ENCODE results near the gene GTPBP3.

The GTPBP3 gene

DNA sequence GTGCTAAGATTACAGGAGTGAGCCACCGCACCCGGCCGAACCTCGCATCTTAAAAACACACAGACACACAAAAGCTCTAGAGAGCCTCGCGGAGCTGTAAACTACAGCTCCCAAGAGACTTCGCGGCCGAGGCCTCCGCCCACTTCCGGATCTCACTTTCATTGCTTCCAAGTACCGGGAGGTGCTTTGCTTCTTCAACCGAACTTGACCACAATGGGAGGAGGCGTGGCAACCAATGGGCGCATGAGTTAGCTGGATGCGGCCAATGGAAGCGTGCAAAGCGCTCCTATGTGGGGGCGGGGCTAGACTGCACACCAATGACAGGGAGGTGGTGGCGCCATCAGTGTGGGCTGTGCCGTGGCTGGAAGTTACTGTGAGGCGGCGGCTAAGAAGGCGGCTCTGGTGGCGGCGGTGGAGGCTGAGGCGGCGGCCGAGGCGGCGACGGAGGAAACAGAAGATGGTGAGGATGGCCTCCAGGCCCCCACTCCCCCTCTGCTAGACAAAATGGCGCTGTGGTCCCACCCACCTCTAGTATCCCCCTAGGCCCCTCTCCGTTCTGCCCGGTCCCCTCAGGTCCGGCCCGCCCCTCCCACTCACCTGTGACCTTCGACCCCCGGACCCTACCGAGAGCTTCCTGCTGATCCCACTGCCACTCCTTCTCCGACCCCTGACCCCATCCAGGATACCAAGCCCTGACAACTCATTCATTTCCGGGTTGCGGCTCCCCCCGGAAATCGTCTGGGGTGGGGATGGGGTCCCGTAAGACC is 28.0 kb upstream of the GTPBP3 start, which contains the start of gene DDA1:
TSS of gene DDA1 (plus strand) at position 366 of the 767 bp plus-strand sequence. CDS start at position 458, 92 bp downstream.
- DNase-seq (ENCODE audit: low read depth) = peak; percentile 99

DNA sequence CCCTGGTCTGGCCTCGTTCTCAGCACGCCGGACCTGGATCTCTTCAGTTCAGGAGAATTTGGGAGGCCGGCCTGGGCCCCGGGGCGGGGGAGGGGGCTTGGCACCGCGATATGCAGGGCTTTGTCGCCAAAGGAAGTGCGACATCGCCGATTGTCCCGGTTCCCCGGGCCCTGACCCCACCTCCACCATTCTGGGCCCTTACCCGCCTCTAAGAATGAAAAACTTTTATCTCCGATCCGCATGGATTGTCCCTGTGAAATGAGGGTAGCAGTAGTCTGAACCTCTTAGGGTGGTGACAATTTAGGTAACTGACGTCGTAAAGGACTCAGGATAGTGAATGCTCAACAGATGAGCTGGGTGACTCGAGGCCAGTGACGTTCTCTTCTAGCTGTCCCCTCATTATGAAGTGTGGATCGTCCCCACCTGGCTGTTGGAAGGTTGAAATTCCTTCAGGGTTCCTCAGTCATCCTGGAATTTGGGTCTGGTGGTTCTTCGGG is 27.3 kb upstream of the GTPBP3 start:
- no peak for DNase-seq (ENCODE audit: low read depth)

DNA sequence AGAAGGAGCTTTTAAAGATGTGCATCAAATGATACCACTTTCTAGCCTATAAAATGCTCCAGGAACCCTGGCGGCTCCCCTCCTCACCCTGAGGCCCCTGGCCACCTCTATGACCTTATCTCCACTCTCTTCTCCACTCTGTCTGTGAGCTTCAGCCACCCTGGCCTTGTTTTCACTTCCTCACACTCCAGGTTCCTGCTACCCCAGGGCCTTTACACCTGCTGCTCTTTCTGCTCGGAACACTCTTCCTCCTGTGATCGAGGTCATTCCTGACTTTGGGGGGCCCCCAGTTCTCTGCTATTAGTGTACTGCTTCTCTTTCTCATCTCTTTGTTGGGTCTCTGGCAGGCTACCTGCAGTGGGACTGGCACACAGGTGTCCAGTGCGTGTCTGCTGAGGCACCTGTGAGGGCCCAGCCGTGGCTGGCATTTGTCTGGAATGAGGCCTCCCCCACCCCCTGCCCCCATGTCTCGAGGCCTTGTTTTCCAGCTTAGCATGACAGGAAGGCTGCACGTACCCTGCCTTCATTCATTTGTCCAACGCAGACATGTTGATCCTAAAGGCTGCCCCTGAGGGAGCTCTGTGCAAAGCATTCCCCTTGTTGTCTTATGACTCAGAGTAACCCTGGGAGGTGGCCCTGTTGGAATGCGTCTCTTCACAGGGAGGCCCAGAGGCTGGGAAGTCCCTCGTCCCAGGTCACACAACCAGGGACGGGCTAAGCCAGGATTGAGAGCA is 25.7 kb upstream of the GTPBP3 start:
- no peak for DNase-seq (ENCODE audit: low read depth)

DNA sequence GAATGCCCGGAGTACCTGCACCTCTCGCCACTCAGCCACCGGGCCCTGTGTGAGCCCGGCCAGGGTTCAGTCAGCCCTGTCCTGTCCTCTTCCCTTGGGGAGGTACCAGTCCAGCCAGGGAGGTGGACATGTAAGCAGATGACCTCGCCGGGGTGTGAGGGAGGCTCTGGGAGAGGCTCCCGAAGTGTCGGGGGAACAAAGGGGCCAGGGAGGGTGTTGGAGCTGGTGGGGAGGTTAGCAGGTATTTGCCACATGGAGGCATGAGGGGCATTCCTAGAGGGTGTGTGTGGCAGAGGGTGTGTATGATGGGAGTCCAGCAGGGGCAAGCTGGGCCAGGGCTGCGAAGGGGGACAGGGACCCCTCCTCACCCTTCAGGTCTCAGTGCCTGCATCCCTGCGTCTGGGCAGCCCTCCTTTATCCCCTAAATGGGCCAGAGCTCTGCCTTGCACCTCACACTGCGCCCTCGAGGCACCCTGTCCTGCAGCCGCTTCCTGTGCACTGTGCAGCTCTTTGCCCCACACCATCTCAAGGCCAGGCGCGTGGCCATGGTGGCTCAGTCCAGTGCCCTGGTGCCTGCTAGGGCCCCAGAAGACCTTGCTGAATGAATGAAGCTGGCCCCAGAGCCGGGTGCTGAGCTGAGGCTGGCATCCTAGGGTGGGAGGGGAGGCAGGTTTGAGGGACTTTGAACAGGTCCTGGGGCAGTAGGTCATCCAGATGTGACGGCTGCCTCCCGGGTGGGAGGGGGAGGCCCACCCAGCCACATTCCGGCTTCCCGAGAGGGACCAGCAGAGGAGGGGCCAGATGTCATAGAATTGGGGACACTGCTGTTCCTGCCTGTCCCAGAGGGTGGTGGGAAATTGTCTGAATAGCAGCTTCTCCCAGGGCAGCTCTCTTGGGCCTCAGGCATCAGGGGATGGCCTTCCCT is 24.9 kb upstream of the GTPBP3 start:
- no peak for DNase-seq (ENCODE audit: low read depth)

DNA sequence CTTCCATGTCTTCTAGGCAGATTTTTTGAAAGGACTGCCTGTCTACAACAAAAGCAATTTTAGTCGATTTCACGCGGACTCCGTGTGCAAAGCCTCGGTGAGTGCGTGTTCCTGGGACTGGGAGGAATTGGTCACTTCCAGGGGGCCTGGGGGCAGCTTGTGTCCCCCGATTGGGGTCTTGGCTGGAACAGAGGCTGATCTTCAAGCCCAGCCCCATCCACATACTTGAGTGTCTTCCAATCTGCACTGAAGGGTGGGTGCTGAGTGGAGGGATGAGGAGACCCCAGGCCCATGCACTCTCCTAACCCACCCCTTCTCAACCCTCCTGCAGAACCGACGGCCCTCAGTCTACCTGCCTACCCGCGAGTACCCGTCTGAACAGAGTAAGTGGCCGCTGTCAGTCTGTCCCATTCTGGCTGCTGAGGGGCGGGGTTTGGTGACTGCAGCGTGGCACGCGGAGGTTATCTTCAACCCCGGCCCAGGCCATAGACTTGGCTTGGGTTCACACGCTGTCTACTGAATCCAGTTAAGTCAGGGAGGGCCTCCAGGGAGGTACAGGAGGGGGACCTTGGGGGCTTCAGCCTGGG is 23.3 kb upstream of the GTPBP3 start:
- DNase-seq (ENCODE audit: low read depth) = no peak

DNA sequence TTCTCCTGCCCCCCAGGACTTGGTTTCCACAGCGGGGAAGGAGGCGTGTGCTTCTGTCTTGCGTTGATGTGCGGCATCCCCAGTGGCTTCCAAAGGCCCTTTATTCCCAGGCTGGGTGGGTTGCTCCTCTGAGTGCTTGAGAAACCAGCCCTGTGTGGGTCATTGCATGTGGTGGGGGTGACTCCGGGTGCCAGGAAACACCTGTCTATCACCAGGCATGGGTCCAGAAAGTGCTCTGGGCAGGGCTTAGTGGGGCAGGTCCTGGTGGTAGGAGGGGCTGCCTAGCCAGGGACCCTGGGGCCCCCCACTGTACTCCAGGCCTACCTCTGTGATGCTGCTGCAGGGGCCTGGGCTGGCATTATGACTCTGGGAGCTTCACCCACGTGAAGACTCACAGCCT is 18.4 kb upstream of the GTPBP3 start:
- DNase-seq (ENCODE audit: low read depth) = no peak

DNA sequence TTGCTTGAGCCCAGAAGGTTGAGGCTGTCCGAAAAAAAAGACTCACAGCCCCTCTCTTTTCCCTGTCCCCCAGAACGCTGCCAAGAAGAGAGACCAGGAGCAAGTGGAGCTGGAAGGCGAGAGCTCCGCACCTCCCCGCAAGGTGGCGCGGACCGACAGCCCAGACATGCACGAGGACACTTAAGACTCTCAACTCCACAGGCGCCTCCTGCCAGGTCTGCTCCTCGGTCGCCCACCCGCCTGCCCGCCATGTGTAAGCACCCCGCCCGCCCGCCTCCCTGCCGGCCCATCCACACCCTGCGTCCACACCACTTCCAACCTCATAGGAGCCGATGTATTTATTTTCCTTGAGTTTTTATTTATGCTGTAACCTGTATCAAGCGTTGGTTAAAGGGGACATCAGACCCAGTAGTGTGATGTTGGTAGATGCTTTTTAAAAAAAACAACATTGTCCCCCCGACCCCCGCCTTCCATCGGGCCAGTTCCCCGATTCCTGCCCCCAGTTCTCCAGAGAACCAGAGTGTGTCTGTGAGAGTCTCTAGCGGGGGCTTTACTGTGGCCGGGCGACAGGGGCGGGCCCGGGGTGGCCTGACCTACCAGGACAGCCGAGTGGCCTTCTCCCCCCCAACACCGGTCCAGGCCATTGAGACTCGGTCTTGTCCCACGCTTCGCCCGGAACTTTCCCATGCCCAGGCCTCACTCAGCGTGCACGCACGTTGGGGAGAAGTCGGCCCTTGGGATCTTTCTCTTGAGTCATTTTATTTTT is 17.7 kb upstream of the GTPBP3 start:
- DNase-seq (ENCODE audit: low read depth) = no peak

DNA sequence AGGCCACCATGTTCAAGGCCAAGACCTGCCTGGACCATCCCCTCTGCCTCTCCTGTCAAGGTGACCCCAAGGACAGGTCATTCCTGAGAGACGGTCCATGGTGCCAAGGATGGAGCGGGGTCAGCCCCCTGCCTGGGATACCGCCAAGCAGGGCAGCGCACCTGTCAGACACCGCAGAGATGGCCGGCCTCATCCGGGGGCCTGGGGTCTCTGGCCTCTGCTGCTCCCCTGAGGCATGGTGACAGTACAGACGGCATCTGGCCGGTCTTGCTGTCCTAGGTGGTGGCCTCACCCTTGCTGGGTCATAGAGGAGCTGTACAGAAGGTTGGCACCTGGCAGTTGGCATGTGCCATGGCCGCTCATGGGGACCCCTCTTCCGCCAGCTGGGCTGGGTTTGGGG is 16.9 kb upstream of the GTPBP3 start:
- DNase-seq (ENCODE audit: low read depth) = no peak

DNA sequence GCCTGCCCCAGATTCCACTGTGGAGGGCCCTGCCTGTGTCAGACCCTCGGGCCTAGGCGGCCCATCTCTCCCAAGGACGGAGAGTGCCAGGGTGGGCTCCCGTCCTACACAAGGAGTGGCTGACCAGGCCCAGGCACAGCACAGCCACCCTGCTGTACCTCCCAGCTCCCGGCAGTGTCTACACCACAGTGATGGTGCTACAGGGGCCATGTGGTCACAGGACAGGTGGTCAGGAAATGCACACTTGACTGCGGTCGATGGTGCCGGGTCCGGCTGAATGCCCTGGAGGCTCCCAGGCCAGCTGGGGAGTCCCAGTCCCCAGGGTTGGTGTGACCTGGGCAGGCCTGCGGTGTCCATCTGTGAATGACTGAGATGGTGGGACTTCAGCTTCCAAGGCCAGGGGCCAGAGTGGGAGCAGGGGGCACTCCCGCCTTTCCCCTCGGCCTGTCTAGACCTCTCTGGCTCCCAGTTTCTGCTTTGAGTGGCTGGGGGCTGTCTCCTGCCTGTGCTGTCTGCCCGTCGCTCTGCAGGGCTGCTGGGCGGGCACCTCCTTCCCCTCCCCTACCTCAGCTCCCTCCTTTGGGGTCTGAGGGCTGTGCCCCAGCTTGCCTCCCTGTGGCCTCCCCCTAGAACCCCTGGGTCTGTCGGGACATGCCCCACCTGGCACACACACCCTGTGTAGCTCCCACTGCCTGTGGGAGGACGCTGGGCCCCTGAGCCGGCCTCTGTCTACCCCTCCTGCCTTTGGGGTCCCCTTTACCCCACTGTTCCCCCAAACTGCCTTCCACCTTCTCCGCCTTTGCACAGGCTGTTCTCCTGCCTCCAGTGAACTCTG is 15.5 kb upstream of the GTPBP3 start:
- DNase-seq (ENCODE audit: low read depth) = no peak

DNA sequence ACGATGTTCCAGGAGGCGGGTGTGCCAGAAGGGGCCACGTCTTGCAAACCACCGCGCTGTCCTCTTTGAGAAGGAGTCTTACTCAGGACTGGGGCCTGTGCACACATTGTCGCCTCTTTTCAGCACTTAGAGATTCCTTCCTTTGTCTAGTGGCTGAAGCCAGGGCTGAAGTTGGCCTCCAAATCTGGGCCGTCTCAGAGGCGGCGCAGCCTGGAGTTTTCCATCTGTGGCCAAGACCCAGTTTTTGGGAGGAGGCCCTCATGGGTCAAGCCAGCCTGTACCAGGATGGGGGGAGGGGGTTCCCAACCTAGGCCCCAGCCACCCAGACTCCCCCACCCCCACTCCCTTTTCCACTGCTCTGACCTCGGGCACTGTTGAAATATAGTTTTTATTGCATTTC is 14.5 kb upstream of the GTPBP3 start:
- DNase-seq (ENCODE audit: low read depth) = no peak

DNA sequence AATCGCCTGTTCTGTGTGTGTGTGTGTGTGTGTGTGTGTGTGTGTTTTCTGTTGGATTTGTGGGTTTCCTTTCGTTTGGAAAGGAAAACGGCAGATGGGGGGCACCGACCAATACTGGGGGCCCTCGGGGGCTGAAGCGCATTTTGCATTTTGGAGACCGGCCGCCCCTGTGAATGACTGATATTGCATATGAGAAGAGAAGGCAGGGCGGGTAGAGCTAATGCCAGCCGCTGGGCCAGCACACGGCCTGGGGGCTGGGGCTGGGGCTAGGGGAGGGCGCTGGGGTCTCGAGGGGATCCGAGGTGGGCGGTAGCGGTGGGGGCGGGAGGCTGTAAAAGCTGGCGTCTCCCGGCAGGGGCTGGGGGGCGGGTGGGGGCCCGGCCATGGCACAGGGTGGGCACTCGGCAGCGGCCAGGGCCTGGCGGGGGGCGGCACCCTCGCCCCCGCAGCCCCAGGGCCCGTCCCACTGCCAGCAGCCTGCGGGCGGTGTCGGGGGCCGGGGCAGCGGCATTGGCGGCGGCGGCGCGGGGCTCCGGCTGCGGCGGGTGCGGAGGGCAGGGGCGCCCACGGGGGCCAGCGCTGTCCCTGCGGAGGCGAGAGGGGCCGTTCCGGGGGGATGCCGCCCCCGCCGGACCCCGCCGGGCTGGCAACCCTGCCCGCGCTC is 13.9 kb upstream of the GTPBP3 start:
- DNase-seq (ENCODE audit: low read depth) = no peak

DNA sequence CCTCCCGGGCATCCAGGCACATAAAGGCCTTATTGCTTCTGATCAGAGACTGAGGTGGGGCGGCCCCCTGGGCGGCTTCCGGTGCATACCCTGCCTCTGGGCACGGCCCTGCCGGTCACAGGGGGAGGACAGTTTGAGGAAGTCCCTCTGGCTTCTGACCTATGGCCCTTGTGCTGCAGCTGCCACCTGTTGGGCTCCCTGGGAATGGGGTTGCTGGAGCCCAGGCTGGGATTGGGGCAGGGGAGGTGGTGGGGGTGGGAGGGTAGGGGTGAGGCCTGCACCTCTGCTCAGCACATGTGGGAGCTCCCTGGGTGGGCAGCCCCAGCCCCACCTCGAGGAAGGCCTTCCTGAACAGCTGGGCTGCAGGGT is 13.4 kb upstream of the GTPBP3 start:
- DNase-seq (ENCODE audit: low read depth) = no peak

DNA sequence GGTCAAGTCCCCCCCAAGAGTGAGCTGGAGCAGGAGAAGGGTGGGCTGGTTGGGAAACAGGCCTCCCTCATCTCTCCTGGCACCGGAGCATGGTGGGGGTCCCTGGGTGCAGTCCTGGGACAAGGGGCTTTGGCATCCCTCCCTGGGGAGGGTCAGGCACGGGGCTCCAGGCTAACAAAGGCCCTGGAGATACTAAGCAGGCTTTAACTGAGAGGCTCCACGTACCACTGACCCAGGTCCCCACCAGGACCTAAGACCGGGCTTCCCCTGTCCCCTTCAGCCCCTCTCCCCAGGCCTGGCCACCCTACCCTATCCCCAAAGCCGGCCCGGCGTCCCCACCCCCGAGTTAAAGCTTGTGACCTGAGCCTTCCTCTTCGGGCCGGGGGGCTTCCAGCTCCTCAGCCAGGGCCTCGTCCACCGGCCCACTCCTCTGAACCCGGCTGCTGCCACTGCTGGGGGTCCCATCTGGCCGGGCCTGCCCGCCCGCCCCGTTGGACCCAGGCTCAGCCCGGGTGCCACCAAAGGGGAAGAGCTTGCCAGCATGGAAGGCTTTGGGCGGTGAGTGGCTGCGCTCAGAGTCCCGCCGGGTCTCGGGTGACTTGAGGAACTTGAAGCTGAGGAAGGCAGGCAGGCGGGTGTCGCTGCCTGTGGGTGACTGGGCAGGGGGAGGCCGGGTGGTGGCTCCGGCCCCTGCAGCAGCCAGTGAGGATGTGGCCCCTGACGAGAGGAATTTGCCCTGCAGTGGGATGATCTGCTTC is 12.8 kb upstream of the GTPBP3 start:
- DNase-seq (ENCODE audit: low read depth) = no peak

DNA sequence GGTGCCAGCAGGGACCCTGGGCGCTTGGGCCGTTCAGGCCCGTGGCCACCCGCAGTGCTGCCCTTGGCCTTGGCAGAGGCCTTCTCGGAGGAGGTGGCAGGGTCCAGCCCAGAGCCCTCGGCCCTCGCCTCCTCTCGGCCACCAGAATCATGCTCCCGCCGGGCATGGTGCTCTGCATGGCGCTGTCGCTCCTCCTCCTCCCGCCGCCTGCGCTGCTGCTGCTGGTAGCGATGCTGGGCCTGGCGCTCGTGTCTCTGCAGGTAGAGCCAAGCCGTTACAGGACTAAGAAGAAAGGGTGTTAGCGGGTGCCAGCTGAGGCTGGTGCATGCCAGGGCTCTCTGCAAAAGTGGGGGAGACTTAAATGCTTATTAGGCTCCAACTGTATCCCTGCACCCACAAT is 12.2 kb upstream of the GTPBP3 start:
- no peak for DNase-seq (ENCODE audit: low read depth)

DNA sequence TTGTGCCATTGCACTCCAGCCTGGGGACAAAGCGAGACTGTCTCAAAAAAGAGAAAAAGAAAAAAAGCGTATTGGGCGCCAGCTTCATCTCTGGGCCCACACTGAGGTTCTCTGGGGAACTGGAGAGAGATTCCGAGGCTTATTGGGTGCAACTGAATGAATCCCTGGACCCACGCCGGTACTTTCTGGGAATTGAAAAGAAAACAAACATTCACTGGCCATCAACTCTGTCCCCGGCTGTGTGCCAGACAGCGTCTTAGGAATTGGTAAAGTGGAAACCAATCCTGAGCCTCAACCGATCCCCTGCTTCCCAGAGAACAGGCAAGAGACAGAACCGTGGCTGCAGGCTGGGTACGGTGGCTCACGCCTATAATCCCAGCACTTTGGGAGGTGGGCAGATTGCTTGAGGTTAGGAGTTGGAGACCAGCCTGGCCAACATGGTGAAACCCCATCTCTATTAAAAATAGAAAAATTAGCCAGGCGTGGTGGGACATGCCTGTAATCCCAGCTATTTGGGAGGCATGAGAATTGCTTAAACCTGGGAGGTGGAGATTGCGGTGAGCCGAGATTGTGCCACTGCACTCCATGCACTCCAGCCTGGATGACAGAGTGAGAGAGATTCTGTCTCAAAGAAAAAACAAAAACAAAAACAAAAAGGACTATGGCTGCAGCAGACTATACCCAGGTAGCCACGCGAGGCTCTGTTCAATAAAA is 11.3 kb upstream of the GTPBP3 start:
- no peak for DNase-seq (ENCODE audit: low read depth)

DNA sequence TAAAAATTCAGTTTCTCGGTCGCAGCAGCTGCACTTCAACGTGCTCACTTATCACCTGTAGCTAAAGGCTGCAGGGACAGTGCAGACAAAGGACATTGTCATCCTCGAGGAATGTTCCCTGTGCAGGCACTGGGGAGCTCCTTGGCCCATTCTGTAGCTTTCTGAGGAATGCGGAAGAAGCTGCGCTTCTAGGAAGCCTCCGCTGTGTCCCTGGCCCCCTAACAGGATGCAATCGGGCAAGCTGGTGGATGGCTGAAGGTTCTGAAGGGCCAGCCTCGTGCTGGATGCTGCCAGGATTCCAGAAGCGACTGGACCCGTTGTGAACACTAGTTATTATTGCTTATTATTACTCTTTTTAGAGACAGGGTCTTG is 10.8 kb upstream of the GTPBP3 start:
- DNase-seq (ENCODE audit: low read depth) = no peak

DNA sequence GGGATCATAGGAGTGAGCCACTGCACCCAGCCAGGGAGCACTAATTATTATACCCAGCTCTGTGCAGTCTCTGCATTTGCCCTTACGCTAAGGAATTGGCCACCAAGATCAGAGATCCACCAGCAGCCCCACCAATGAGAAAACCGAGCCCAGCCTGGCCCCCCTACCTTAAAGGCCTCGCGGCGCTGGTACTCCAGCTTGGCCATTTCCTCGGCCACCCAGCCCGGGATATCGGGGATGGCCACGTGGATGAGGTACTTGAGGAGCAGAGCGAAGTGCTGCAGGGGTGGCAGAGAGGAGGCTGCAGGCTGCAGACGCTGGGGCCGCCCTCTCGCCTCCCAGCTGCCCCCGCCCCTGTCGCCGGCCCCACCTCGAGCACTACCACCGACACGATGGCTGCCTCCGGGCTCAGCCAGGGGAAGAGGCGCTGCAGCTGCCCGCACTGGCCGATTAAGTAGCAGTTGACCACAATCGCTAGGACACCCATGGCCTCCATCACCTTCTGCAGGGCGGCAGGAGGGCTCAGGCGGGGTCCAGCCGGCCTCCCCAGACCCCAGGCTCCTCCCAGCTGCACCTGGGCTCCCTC is 10.2 kb upstream of the GTPBP3 start:
- no peak for DNase-seq (ENCODE audit: low read depth)

Measured in T follicular helper cell (primary cell).